NCI-H2171 (cell line): ENCODE data around the gene TEX9.
"Not testable (repeated sequence)": the region's sequence is repeated elsewhere in the genome, so short reads cannot be mapped to it uniquely, and the experiment has no call there.

ENCODE experiments used
- DNase-seq: peaks from one replicate; lab custom pipeline; 2025; lab: John Stamatoyannopoulos, UW

The TEX9 gene

DNA sequence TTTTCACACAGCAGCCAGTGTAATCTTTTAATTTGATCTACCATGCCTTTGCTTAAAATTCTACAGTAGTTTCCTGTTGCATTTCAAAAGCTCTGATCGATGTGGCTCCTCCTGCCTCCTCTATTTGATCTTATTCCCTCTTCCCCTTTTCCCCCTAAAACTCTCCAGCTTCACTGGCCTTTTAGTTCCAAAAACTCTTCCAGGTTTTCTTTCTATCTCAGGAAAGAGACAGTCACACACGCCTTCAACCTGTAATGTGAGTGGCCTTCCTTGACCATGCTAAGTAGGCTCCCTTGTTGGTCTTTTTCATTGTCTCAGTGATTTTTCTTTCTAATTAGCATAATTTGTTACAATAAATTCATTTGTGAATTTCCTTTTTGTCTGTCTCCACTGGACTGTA lies 985 bp downstream of the TEX9 start:
- no peak for DNase-seq

- no peak for DNase-seq
Observed at GRCh38 chr15:56367156-56367555, 1.9 kb downstream of the TEX9 start.

GRCh38 chr15:56369234-56369633 lies 4.0 kb downstream of the TEX9 start:
- peak; percentile 13 for DNase-seq

GRCh38 chr15:56371495-56372147 lies 6.4 kb downstream of the TEX9 start:
- DNase-seq: no peak

DNA sequence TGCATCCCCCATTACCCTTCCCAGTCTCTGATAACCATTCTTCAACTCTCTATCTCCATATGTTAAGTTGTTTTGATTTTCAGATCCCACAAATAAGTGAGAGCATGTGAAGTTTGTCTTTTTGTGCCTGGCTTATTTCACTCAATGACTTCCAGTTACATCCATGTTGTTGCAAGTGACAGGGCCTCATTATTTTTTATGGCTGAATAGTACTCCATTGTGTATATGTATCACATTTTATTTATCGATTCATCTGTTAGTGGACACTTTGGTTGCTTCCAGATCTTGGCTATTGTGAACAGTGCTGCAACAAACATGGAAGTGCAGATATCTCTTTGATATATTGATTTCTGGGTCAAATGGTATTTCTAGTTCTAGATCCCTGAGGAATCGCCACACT lies 9.5 kb downstream of the TEX9 start:
- not testable (repeated sequence) for DNase-seq

GRCh38 chr15:56377822-56378221 lies 12.6 kb downstream of the TEX9 start:
- not testable (repeated sequence) for DNase-seq

GRCh38 chr15:56383010-56383409 lies 17.8 kb downstream of the TEX9 start:
- no peak for DNase-seq

- DNase-seq: no peak
Observed at GRCh38 chr15:56385908-56386307, 20.7 kb downstream of the TEX9 start.

- DNase-seq: no peak
Observed at GRCh38 chr15:56390739-56391267, 25.6 kb downstream of the TEX9 start.

- DNase-seq: no peak
Observed at GRCh38 chr15:56393277-56393676, 28.1 kb downstream of the TEX9 start.

DNA sequence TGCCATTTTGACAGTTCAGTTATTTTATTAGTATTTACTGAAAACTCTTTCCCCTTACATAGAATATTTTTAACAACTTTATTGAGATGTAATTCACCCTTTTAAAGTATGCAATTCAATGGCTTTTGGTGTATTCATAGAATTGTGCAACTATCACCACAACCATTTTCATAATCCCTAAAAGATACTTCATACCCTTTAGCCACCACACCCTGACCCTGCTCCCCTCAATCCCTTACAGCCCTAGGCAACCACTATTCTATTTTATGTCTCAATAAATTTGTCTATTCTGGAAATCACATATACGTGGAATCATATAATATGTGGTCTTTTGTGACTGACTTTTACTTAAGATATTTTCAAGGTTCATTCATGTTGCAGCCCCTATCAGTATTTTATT lies 29.7 kb downstream of the TEX9 start:
- DNase-seq: no peak

- DNase-seq: not testable (repeated sequence)
Observed at GRCh38 chr15:56397325-56397724, 32.1 kb downstream of the TEX9 start.

DNA sequence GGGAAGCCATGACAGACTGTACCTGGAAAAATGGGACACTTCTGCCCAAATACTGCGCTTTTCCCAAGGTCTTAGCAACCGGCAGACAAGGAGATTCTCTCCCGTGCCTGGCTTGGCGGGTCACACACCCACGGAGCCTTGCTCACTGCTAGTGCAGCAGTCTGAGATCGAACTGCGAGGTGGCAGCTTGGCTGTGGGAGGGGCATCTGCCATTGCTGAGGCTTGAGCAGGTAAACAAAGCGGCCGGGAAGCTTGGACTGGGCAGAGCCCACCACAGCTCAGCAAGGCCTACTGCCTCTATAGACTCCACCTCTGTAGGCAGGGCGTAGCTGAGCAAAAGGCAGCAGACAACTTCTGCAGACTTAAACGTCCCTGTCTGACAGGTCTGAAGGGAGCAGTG lies 34.0 kb downstream of the TEX9 start:
- not testable (repeated sequence) for DNase-seq

DNA sequence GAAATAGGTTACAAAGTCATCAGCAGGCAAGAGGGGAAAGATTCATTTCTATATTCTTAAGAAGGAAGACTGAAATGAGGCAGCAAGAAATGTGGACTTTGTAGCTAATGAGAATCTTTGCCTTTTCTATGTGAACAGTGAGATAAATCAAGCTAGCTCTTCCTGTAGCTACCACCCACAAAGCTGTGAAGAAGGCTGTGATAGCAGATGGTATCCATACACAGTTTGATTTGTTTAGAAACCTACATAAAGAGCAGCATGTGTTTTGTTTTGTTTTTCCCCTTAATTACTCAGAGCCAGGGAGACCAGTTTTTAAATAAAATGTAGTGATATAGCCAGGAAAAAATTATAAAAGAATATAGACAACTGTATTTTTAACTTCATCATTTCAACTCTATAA lies 45.5 kb downstream of the TEX9 start:
- DNase-seq: no peak

- no peak for DNase-seq
Observed at GRCh38 chr15:56411122-56411749, 46.0 kb downstream of the TEX9 start.

- not testable (repeated sequence) for DNase-seq
Observed at GRCh38 chr15:56413114-56413733, 48.0 kb downstream of the TEX9 start.

DNA sequence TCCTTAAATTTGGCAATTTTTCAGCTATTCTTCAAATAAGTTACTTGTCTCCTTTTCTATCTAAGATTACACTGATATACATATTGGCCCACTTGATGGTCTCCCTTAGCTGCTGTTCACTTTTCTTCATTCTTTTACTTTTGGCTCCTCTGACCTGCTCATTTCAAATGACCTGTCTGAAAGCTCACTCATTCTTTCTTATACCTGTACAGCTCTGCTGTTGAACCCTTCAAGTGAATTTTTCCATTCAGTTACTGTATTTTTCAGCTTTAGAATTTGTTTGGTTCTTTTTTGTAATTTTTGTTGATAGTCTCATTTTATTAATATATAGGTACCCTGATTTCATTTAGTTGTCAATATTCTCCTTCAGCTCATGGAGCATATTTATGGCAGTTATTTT lies 60.0 kb downstream of the TEX9 start:
- DNase-seq: no peak

- no peak for DNase-seq
Observed at GRCh38 chr15:56425976-56426375, 60.8 kb downstream of the TEX9 start.

DNA sequence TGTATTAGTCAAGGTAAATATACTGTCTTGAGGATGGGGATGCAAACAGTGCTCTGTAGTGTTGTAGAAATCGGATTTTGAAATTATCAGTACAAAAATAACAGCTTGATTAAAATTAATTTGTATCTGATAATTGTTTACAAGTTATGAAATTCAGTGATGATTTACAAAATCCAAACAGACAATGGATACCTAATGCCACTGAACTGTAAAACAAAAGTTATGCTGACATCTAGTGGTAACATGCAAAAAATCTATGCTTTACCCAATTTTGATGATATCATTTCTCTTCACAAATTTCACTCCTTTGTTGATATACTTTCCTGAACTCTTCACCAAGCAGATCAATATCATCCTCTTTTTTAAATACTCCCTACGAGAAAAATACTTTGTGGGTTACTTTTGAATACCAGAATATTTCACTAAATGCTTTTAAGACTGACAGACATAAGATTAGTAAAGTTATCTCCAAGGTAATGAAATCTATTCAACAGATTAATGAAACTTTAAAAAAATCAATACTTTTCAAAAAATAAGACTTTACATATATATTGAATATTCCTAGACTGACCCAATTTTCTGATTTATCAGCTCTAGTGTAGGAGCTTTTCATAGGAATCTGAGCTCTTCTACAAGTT lies 63.7 kb downstream of the TEX9 start:
- peak; percentile 16 for DNase-seq

GRCh38 chr15:56432304-56432703 lies 67.1 kb downstream of the TEX9 start:
- no peak for DNase-seq

DNA sequence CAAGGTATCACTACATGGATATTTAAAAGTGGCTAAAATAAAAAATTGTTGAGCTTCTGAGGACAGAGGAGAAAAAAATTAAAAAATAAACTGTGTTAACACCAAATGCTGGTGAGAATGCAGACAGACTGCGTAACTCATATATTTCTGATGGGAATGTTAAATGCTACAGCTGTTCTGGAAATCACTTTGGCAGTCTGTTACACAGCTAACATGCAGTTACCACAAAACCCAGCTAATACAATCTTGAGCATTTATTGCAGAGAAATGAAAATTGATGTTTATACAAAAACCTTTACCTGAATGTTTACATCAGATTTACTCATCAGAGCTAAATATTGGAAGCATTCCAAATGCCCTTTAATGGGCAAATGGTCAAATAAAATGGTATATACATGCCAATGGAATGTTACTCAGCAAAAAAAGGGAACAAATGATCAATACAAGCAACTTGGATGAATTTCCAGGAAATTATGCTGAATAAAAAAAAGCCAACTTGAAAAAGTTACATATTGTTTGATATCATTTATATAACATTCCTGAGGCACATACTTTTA lies 75.1 kb downstream of the TEX9 start:
- DNase-seq: no peak

DNA sequence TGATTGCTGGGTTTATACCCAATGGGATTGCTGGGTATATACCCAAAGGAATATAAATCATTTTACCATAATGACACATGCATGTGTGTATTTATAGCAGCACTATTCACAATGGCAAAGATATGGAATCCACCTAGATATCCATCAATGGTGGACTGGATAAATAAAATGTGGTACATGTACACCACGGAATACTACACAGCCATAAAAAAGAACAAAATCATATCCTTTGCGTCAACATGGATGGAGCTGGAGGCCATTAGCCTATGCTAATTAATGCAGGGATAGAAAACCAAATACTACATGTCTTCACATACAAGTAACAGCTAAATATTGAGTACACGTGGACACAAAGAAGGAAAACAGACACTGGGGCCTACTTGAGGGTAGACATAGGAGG lies 77.1 kb downstream of the TEX9 start:
- DNase-seq: no peak
